Glutamatergic neuron (in vitro differentiated cells): ENCODE results near the gene RAB34. TPM values are rescaled to one million over a fixed set of nuclear protein-coding genes. Genes with fewer than 3 reads are reported as not detected.

Source experiments
- DNase-seq: peaks from one replicate; pipeline ENCODE4 v3.0.0; 2022
- H3K27ac Mint-ChIP-seq: one replicate; pipeline ENCODE4 v1.8.0; 2020; ENCODE audit warnings: mild to moderate bottlenecking, mixed read lengths, inconsistent platforms; ENCODE audit not compliant: unreplicated experiment
- H3K27me3 Mint-ChIP-seq: one replicate; pipeline ENCODE4 v1.8.0; 2020; ENCODE audit warnings: mild to moderate bottlenecking, moderate library complexity, mixed read lengths, inconsistent platforms; ENCODE audit not compliant: unreplicated experiment
- H3K36me3 Mint-ChIP-seq: one replicate; pipeline ENCODE4 v1.8.0; 2020; ENCODE audit warnings: mild to moderate bottlenecking, mixed read lengths, inconsistent platforms; ENCODE audit not compliant: unreplicated experiment
- H3K4me1 Mint-ChIP-seq: one replicate; pipeline ENCODE4 v1.8.0; 2020; ENCODE audit warnings: mild to moderate bottlenecking, low read depth, mixed read lengths, inconsistent platforms; ENCODE audit not compliant: unreplicated experiment
- H3K4me3 Mint-ChIP-seq: one replicate; pipeline ENCODE4 v1.8.0; 2020; ENCODE audit warnings: mild to moderate bottlenecking, mixed read lengths, inconsistent platforms; ENCODE audit not compliant: unreplicated experiment
- H3K9me3 Mint-ChIP-seq: one replicate; pipeline ENCODE4 v1.8.0; 2020; ENCODE audit warnings: mild to moderate bottlenecking, moderate library complexity, mixed read lengths, inconsistent platforms; ENCODE audit not compliant: unreplicated experiment
- total RNA-seq: library from RNA; stranded (reverse); fragmentation: NEBNext Ultra II Directional; extraction: Animal tissue kit (Norgen Biotek cat#: 25700); gene quantifications from one replicate; pipeline ENCODE4 v1.2.1, GENCODE V29; 2021; ENCODE audit not compliant: unreplicated experiment
- TF ChIP-seq, protein P1 (sequence below): fragments of 200-600 bp; sonication (generic); IDR thresholded peaks from one replicate; pipeline ENCODE4 v1.5.0; 2021; ENCODE audit not compliant: partially characterized antibody, unreplicated experiment

RAB34 gene
- total RNA-seq, 1 donor from 2014 or later = 54.3 TPM

DNA sequence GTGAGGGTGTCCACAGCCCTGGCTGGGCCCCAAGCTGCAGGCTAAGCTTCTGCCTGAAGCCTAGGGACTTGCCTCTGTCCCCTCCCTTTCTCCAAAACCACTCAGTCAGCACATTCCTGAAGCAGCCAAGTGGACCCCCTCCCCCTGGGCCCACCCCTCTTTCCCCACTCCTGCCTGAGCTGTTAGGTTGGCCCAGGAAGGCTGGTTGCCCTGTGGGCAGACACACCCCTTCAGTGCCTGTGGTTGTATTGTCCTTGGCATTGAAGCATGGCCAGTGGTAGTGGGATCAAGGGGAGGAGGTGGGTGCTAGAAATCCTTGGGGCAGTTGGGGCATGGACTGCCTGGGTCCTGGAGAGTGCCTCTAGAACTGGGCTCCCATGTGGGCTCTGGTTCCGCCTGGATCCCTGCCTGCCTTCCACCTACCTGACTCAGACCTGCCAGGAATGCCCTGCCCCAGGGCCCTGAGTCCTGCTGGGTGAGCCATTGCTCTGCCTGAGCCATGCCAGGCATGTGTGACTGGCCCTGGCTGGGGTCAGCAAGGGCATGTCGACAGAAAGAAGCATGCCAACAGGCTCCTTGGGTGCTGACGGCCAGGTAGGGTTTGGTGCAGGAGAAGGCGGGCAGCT is 28.2 kb upstream of the RAB34 start:
- no peak for DNase-seq
- Mint-ChIP-seq H3K9me3 (peaks cover 28% of the 10 kb centered on the region), H3K4me3 (peak overlapping the region; percentile 90), H3K27me3 (peaks cover 32% of the 10 kb centered on the region), H3K36me3 (no peaks in the 10 kb centered on the region), H3K27ac (peak overlapping the region; percentile 96), H3K4me1 (peaks cover 22% of the 10 kb centered on the region)
- TF ChIP-seq, protein P1, sequence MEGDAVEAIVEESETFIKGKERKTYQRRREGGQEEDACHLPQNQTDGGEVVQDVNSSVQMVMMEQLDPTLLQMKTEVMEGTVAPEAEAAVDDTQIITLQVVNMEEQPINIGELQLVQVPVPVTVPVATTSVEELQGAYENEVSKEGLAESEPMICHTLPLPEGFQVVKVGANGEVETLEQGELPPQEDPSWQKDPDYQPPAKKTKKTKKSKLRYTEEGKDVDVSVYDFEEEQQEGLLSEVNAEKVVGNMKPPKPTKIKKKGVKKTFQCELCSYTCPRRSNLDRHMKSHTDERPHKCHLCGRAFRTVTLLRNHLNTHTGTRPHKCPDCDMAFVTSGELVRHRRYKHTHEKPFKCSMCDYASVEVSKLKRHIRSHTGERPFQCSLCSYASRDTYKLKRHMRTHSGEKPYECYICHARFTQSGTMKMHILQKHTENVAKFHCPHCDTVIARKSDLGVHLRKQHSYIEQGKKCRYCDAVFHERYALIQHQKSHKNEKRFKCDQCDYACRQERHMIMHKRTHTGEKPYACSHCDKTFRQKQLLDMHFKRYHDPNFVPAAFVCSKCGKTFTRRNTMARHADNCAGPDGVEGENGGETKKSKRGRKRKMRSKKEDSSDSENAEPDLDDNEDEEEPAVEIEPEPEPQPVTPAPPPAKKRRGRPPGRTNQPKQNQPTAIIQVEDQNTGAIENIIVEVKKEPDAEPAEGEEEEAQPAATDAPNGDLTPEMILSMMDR = no peak

DNA sequence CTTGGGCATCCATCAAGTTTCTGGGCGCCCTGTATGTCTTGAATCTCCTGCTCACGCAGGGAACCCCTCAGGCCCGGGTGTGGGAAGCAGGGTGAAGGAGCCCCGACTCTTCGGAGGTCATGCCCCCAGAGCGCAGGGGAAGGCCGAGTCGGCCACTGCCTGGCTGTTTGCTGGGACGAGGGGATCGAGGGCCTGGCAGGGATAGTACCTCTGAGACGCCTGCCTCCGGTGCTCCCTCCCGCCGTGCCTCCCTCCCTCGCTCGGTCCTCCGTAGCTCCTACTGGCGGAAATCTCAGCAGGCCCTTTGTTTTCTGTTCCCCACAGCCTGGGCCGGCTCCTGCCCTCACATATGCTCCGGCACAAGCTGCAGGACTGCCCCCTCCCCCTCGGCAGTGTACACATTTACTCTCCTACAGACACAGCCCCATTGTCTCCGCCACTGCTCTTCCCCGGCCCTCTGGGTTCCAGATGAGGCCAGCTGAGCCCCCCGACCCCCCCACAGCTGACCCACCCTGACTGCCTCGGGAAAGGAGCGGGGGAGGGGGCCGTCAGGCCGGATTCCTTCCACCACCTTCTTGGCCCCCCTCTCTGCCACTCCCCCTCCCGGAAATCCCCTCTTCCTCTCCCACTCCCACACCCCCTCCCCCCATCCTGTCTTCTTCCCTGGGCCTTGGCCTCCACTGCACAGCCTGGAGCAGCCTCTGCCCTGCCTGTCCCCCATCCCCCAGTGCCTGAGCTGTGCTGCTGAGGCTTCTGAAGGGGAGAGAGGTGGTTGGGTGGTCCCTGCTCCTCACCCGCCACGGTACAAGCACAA is 27.5 kb upstream of the RAB34 start:
- TF ChIP-seq, protein P1 = no peak
- Mint-ChIP-seq H3K9me3 (peaks cover 28% of the 10 kb centered on the region), H3K36me3 (no peaks in the 10 kb centered on the region), H3K4me3 (peak overlapping the region; percentile 90), H3K27me3 (peaks cover 27% of the 10 kb centered on the region), H3K27ac (peak overlapping the region; percentile 96), H3K4me1 (peaks cover 19% of the 10 kb centered on the region)
- DNase-seq = peak; percentile 85

DNA sequence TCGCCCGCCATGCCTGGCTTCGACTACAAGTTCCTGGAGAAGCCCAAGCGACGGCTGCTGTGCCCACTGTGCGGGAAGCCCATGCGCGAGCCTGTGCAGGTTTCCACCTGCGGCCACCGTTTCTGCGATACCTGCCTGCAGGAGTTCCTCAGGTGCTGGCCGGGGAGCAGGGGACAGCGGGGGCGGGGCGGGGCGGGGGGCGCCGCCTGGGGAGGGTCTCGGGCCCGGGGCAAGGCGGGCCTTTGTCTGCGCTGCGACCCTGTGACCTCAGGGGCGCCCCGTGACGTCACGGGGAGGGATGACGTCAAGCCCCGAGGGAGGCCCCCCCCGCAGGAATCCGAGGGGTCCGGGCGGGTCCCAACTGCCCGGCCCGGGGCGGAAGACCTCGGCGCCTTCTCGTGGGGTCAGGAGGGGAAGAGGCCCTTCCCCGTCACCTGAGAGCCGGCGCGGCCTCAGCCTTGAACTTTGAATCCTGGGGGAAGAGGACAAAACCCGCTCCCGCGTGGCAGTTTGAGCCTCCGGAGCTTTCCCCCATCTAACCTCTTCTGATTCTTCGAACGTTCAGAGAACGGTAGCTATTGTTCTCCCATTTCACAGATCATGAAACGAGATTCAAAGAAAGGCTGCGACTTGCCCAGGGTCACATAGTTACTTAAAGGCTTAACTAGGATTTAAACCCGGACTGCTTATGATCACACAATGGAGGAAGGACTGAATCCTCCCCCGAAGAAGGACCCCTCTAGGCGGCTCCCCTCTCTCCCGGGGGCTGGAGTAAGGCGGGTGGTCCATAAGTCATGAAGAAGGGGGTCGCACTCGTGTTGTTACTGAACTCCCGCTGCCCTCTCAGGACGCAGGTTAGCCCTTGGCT is 26.7 kb upstream of the RAB34 start:
- Mint-ChIP-seq H3K4me3 (peak overlapping the region; percentile 90), H3K36me3 (no peaks in the 10 kb centered on the region), H3K27me3 (peaks cover 27% of the 10 kb centered on the region), H3K27ac (peak overlapping the region; percentile 96), H3K9me3 (peaks cover 28% of the 10 kb centered on the region), H3K4me1 (peaks cover 19% of the 10 kb centered on the region)
- DNase-seq = peak; percentile 91
- TF ChIP-seq, protein P1 = no peak

DNA sequence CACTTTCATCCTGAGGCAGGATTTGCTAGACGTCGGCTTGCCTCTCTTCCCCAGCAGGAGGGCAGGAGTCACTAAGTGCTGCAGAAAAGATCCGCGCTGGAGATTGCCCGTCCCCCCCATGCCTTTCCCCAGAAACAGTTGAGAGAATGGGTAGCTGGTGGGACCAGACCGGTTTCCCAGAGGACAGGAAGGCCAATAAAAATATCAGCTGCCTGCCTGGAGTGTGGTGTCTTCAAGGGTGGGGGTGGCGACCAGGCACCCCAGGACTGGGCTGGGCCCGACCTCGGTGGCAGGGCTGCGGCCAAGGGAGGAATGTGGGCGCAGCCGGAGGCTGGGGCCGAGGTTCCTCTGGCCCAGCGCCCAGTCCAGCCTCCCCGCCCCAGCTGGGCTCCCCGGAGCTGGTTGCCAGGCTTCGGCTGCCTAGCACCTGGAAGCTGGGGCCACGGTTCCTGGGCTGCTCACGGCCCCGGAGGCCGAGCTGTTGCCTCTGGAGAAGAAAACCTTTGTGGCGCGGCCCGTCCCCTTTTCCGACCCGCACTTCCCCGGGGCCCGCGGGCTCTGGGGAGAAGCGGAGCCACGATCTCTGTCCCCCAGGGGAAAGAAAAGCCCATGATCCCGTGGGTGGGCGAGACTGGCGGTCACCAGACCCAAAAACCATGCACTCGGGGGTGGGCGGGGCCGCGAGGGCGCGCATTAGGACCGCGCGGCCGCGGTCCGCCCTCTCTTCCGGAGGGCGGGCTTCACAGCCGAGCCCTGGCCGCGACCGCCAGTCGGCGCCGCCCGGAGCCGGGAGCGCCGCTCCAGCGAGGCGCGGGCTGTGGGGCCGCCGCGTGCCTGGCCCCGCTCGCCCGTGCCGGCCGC is 25.8 kb upstream of the RAB34 start, which contains the start of gene TRAF4:
Gene TRAF4 (plus strand): TSS at position 769 of the 861 bp plus-strand sequence. CDS start 102 bp downstream, outside the sequence.
- TF ChIP-seq, protein P1 = no peak
- H3K9me3 Mint-ChIP-seq = peaks cover 29% of the 10 kb centered on the region
- H3K36me3 Mint-ChIP-seq = no peaks in the 10 kb centered on the region
- peak within 1 kb of the TSS; percentile 96 for H3K27ac Mint-ChIP-seq
- H3K4me1 Mint-ChIP-seq = peaks cover 21% of the 10 kb centered on the region
- H3K27me3 Mint-ChIP-seq = peaks cover 25% of the 10 kb centered on the region
- peak; percentile 85 for DNase-seq
- H3K4me3 Mint-ChIP-seq = peak within 1 kb of the TSS; percentile 90
